IMR-90 (cell line): Measurements from ENCODE around the gene SPECC1L. TPM values are rescaled to one million over a fixed set of nuclear protein-coding genes. Genes with fewer than 3 reads are reported as not detected.
A peak's percentile ranks its signal among the peaks of the same experiment; 100 is the strongest.

Experiments used
- ATAC-seq: fragments of 200-7000 bp; cut with Tn5 transposase; 2 replicates; pipeline ENCODE4 v1.9.1; 2020; ENCODE audit warnings: low read depth, mild to moderate bottlenecking, moderate library complexity
- BruUV-seq: library from RNA; stranded (reverse); fragments of 400-500 nt; replicated peaks from 2 replicates; lab custom pipeline; 2021; lab: Mats Ljungman, UMichigan
- CTCF ChIA-PET: fragments of 300-600 bp; formaldehyde crosslinking; extraction: SDS; loops from one replicate; lab custom pipeline; 2021; ENCODE audit warnings: antibody characterized with exemption; lab: Yijun Ruan, JAX
- POLR2A ChIA-PET: fragments of 300-600 bp; sonication (Branson Sonifier 250); formaldehyde crosslinking; loops from one replicate; lab custom pipeline; 2022; ENCODE audit warnings: antibody characterized with exemption; ENCODE audit not compliant: unreplicated experiment; lab: Charles Lee
- DNase-seq: peaks from one replicate; pipeline ENCODE4 v3.0.0; 2013
- H2AFZ ChIP-seq: replicated peaks from 2 replicates; pipeline ENCODE3; 2013; ENCODE audit warnings: low read length, mild to moderate bottlenecking; ENCODE audit not compliant: poor library complexity
- H2AK5ac ChIP-seq: 2 replicates; pipeline ENCODE4 v1.6.1; 2013; ENCODE audit warnings: low read depth, low read length, inconsistent platforms
- H2AK9ac ChIP-seq: replicated peaks from 2 replicates; pipeline ENCODE3; 2013; ENCODE audit warnings: mild to moderate bottlenecking, low read depth, low read length, moderate library complexity; ENCODE audit not compliant: poor library complexity
- H2BK120ac ChIP-seq: 2 replicates; pipeline ENCODE4 v1.6.1; 2013; ENCODE audit warnings: low read depth, low read length, inconsistent platforms
- H2BK15ac ChIP-seq: 3 replicates; pipeline ENCODE4 v1.6.1; 2013; ENCODE audit warnings: low read depth, low read length, inconsistent platforms
- H2BK20ac ChIP-seq: 2 replicates; pipeline ENCODE4 v1.6.1; 2013; ENCODE audit warnings: low read depth, mild to moderate bottlenecking, inconsistent platforms, low read length, moderate library complexity
- H2BK5ac ChIP-seq: 2 replicates; pipeline ENCODE4 v1.6.1; 2013; ENCODE audit warnings: mild to moderate bottlenecking, low read depth, low read length, inconsistent platforms; ENCODE audit not compliant: poor library complexity, severe bottlenecking
- H3K14ac ChIP-seq: replicated peaks from 2 replicates; pipeline ENCODE4 v1.6.1; 2013; ENCODE audit warnings: low read depth, low read length, inconsistent platforms
- H3K18ac ChIP-seq: 2 replicates; pipeline ENCODE4 v1.6.1; 2013; ENCODE audit warnings: low read depth, low read length, control low read depth
- H3K23ac ChIP-seq: 2 replicates; pipeline ENCODE4 v1.6.1; 2013; ENCODE audit warnings: low read depth, low read length, inconsistent platforms
- H3K27ac ChIP-seq: 2 replicates; pipeline ENCODE4 v1.5.1; 2013; ENCODE audit warnings: mild to moderate bottlenecking, control low read depth, low read length; ENCODE audit not compliant: insufficient read depth
- H3K27me3 ChIP-seq: 2 replicates; pipeline ENCODE4 v1.6.1; 2013; ENCODE audit warnings: low read length; ENCODE audit not compliant: control insufficient read depth, insufficient read depth
- H3K36me3 ChIP-seq: 2 replicates; pipeline ENCODE4 v1.6.1; 2013; ENCODE audit warnings: low read length, mixed read lengths; ENCODE audit not compliant: control insufficient read depth, insufficient read depth
- H3K4ac ChIP-seq: 2 replicates; pipeline ENCODE4 v1.6.1; 2013; ENCODE audit warnings: low read depth, low read length, inconsistent platforms
- H3K4me1 ChIP-seq: 2 replicates; pipeline ENCODE4 v1.6.1; 2013; ENCODE audit warnings: low read length, mixed read lengths; ENCODE audit not compliant: control insufficient read depth, insufficient read depth
- H3K4me2 ChIP-seq: 2 replicates; pipeline ENCODE4 v1.6.1; 2013; ENCODE audit warnings: low read depth, mild to moderate bottlenecking, control low read depth, low read length, moderate library complexity
- H3K4me3 ChIP-seq: 2 replicates; pipeline ENCODE4 v1.5.1; 2013; ENCODE audit warnings: low read depth, mild to moderate bottlenecking, control low read depth, low read length, moderate library complexity; ENCODE audit not compliant: insufficient read depth
- H3K56ac ChIP-seq: 2 replicates; pipeline ENCODE4 v1.6.1; 2013; ENCODE audit warnings: low read length, inconsistent platforms; ENCODE audit not compliant: insufficient read depth; ENCODE audit errors: extremely low read depth
- H3K79me1 ChIP-seq, 2 experiments: 2 replicates each; pipeline ENCODE4 v1.6.1; 2013; ENCODE audit warnings: low read length in 2 of 2, inconsistent platforms in 1 of 2, low read depth in 1 of 2
- H3K9ac ChIP-seq: 2 replicates; pipeline ENCODE4 v1.6.1; 2013; ENCODE audit warnings: low read depth, low read length, control low read depth
- H3K9me1 ChIP-seq: 2 replicates; pipeline ENCODE4 v1.6.1; 2013; ENCODE audit warnings: low read length, inconsistent platforms; ENCODE audit not compliant: insufficient read depth
- H3K9me3 ChIP-seq: 2 replicates; pipeline ENCODE4 v1.6.1; 2013; ENCODE audit warnings: low read length; ENCODE audit not compliant: control insufficient read depth, insufficient read depth
- H4K20me1 ChIP-seq: 2 replicates; pipeline ENCODE4 v1.6.1; 2013; ENCODE audit warnings: low read length, inconsistent platforms; ENCODE audit not compliant: insufficient read depth
- H4K5ac ChIP-seq: 2 replicates; pipeline ENCODE4 v1.6.1; 2013; ENCODE audit warnings: mild to moderate bottlenecking, low read depth, low read length, control low read depth
- H4K8ac ChIP-seq, 2 experiments: 2 replicates each; pipeline ENCODE4 v1.6.1; 2013; ENCODE audit warnings: low read depth in 2 of 2, low read length in 2 of 2, control low read depth in 1 of 2, inconsistent platforms in 1 of 2
- H4K91ac ChIP-seq: 2 replicates; pipeline ENCODE4 v1.6.1; 2013; ENCODE audit warnings: low read depth, low read length, inconsistent platforms; ENCODE audit not compliant: insufficient read depth
- CEBPB ChIP-seq: IDR thresholded peaks from 2 replicates; pipeline ENCODE4 v1.6.1; 2012; ENCODE audit warnings: low read depth, low read length, improper control_type of control experiment
- CHD1 ChIP-seq: IDR thresholded peaks from 2 replicates; pipeline ENCODE4 v1.6.1; 2012; ENCODE audit warnings: low read depth, low read length, improper control_type of control experiment
- MAFK ChIP-seq: IDR thresholded peaks from 2 replicates; pipeline ENCODE4 v1.6.1; 2012; ENCODE audit warnings: low read depth, low read length, improper control_type of control experiment
- MAZ ChIP-seq: IDR thresholded peaks from 2 replicates; pipeline ENCODE4 v1.6.1; 2012; ENCODE audit warnings: low read depth, mild to moderate bottlenecking, low read length, improper control_type of control experiment, moderate library complexity, borderline replicate concordance
- NFE2L2 ChIP-seq: fragments of 150-350 bp; IDR thresholded peaks from 2 replicates; pipeline ENCODE4 v1.6.1; 2016; ENCODE audit warnings: low read depth, mild to moderate bottlenecking, low read length
- RAD21 ChIP-seq: IDR thresholded peaks from 2 replicates; pipeline ENCODE4 v1.6.1; 2012; ENCODE audit warnings: low read length, improper control_type of control experiment
- RCOR1 ChIP-seq: IDR thresholded peaks from 2 replicates; pipeline ENCODE4 v1.6.1; 2012; ENCODE audit warnings: mild to moderate bottlenecking, low read length, improper control_type of control experiment; ENCODE audit not compliant: insufficient replicate concordance
- RFX5 ChIP-seq: IDR thresholded peaks from 2 replicates; pipeline ENCODE4 v1.8.0; 2012; ENCODE audit warnings: low read depth, mild to moderate bottlenecking, low read length, moderate library complexity
- SMC3 ChIP-seq: fragments of 150-350 bp; IDR thresholded peaks from 2 replicates; pipeline ENCODE4 v1.6.1; 2016; ENCODE audit warnings: low read depth, mild to moderate bottlenecking, antibody characterized with exemption, low read length, moderate library complexity
- WGBS, 2 experiments: methylation state at CpG; one replicate each; pipeline versions ENCODE4 v1.1.5 to v1.1.7; 2013; ENCODE audit warnings: missing lambda C conversion rate in 2 of 2; ENCODE audit not compliant: insufficient read length in 1 of 2; ENCODE audit errors: extremely low coverage in 2 of 2; 5-methylcytosine and 5-hydroxymethylcytosine counted together
- dilution Hi-C: fragments of 300-500 bp; cut with HindIII; formaldehyde crosslinking; loops from one replicate; pipeline ENCODE4 v1.14.3; 2018; ENCODE audit warnings: low sequenced_read_pairs; ENCODE audit not compliant: unreplicated experiment
- in situ Hi-C: fragments of 300-500 bp; cut with MboI; formaldehyde crosslinking; loops from 3 replicates; pipeline ENCODE4 v1.14.3; 2019; ENCODE audit warnings: low sequenced_read_pairs, inconsistent platforms, mixed read lengths
- intact Hi-C: fragments of 100-400 bp; cut with micrococcal nuclease; formaldehyde crosslinking; loops from 2 replicates; pipeline ENCODE4 v1.10.0; 2022
- polyA plus RNA-seq, 3 experiments: library from polyadenylated mRNA; depleted of rRNA; stranded (reverse); fragments of >200 nt; gene quantifications; 2 replicates each; pipeline ENCODE4 v1.2.3, GENCODE V29; 2012; ENCODE audit warnings: low replicate concordance in 1 of 3
- total RNA-seq: library from RNA; depleted of rRNA; stranded (reverse); fragments of >200 nt; gene quantifications from 2 replicates; pipeline ENCODE4 v1.2.3, GENCODE V29; 2012
- TF ChIP-seq, protein P1 (sequence below): conservative IDR thresholded peaks from 2 replicates; pipeline ENCODE4 v1.5.1; 2012; ENCODE audit warnings: mild to moderate bottlenecking, low read depth, low read length, improper control_type of control experiment
- TF ChIP-seq, protein P2 (sequence below): fragments of 150-350 bp; IDR thresholded peaks from 2 replicates; pipeline ENCODE4 v1.6.1; 2017; ENCODE audit warnings: mild to moderate bottlenecking, antibody characterized with exemption, low read length, low read depth

SPECC1L gene
- total and polyA plus RNA-seq, 2 of the 4 experiments (the other 2 are of a cell fraction), result 18.7 to 44.1 TPM

DNA sequence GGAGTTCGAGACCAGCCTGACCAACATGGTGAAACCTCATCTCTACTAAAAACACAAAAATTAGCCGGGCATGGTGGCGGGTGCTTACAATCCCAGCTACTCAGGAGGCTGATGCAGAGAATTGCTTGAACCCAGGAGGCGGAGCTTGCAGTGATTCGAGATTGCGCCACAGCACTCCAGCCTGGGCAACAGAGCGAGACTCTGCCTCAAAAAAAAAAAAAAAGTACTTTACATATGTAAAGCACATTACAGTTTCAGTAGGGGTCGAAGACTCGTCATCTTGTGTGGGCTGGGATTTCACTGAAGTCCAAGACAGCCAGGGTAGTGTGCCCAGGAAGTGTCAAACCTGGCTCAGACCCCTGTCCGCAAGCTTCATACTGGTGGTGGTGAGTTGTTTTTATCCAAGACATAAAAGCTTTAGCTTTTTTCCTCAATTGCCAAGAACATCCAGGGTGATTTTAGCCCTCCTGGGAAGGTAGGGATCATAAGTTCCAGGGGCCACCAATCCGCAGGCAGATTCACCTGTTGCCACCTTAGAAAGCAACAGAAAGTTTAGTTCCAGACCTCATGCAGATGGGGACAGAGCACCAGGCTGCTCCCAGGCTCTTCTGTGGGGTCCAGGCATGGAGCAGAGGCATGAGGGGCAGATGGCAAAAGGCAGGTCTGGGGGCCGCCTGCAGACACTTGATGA is 135.1 kb downstream of the SPECC1L start:
- Histone ChIP-seq H3K23ac (no peak overlapping the region), H3K4ac (no peak overlapping the region), H3K4me2 (no peak overlapping the region), H2BK15ac (no peak overlapping the region), H3K36me3 (peaks cover 19% of the 10 kb centered on the region), H4K5ac (no peak overlapping the region), H4K20me1 (peaks cover 27% of the 10 kb centered on the region), H4K8ac (no peak overlapping the region), H3K9me3 (no peaks in the 10 kb centered on the region), H2BK20ac (no peak overlapping the region), H3K79me1 (peaks cover 54 to 96% of the 10 kb centered on the region in 2 experiments), H3K18ac (no peak overlapping the region), H3K27me3 (no peaks in the 10 kb centered on the region), H2AK9ac (no peak overlapping the region), H3K9me1 (peaks cover 59% of the 10 kb centered on the region), H3K4me3 (no peak overlapping the region), H3K56ac (no peak overlapping the region), H4K91ac (no peak overlapping the region), H3K14ac (no peak overlapping the region), H3K4me1 (peaks cover 41% of the 10 kb centered on the region), H3K27ac (no peak overlapping the region), H2BK120ac (no peak overlapping the region), H2BK5ac (no peak overlapping the region), H2AK5ac (0 out of 2 replicates have a peak overlapping the region, but pooled peaks have one; percentile 10), H2AFZ (no peak overlapping the region), H3K9ac (no peak overlapping the region)
- CTCF ChIA-PET, result no interaction called here
- in situ Hi-C loops, result no loop called here
- intact Hi-C loops, result no loop called here
- no TSS peak for BruUV-seq
- DNase-seq, result no peak
- POLR2A ChIA-PET, result no interaction called here
- no peak for TF ChIP-seq RCOR1
- TF ChIP-seq CEBPB, result no peak
- no peak for TF ChIP-seq CHD1
- TF ChIP-seq, protein P1, sequence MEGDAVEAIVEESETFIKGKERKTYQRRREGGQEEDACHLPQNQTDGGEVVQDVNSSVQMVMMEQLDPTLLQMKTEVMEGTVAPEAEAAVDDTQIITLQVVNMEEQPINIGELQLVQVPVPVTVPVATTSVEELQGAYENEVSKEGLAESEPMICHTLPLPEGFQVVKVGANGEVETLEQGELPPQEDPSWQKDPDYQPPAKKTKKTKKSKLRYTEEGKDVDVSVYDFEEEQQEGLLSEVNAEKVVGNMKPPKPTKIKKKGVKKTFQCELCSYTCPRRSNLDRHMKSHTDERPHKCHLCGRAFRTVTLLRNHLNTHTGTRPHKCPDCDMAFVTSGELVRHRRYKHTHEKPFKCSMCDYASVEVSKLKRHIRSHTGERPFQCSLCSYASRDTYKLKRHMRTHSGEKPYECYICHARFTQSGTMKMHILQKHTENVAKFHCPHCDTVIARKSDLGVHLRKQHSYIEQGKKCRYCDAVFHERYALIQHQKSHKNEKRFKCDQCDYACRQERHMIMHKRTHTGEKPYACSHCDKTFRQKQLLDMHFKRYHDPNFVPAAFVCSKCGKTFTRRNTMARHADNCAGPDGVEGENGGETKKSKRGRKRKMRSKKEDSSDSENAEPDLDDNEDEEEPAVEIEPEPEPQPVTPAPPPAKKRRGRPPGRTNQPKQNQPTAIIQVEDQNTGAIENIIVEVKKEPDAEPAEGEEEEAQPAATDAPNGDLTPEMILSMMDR, result no peak
- no peak for TF ChIP-seq SMC3
- TF ChIP-seq NFE2L2, result no peak
- no peak for TF ChIP-seq MAFK
- no peak for TF ChIP-seq RFX5
- no peak for TF ChIP-seq MAZ
- TF ChIP-seq RAD21, result no peak
- TF ChIP-seq, protein P2, sequence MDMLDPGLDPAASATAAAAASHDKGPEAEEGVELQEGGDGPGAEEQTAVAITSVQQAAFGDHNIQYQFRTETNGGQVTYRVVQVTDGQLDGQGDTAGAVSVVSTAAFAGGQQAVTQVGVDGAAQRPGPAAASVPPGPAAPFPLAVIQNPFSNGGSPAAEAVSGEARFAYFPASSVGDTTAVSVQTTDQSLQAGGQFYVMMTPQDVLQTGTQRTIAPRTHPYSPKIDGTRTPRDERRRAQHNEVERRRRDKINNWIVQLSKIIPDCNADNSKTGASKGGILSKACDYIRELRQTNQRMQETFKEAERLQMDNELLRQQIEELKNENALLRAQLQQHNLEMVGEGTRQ, result no peak
- WGBS, 2 experiments, result 100% methylated on average over 3 of the region's 12 CpGs; no CpG with 5 or more reads in 1 of the 2 experiments
- dilution Hi-C loops, result no loop called here
- no peak for ATAC-seq
